Subcutaneous adipose tissue (tissue), 4 donors: ENCODE data around the gene NKX2-2. TPM values are rescaled to one million over a fixed set of nuclear protein-coding genes. Genes with fewer than 3 reads are reported as not detected.

ENCODE experiments used
- total RNA-seq, 4 donors: library from RNA; depleted of rRNA; stranded (reverse); fragments of >200 nt; gene quantifications; one replicate each; pipeline ENCODE4 v1.1.0, GENCODE V29; 2016
- TF ChIP-seq, protein P1 (sequence below): fragments of 450-650 bp; IDR thresholded peaks from one replicate; pipeline ENCODE4 v1.5.1; 2016; ENCODE audit warnings: low read depth, mild to moderate bottlenecking, control low read depth, antibody characterized with exemption, moderate library complexity

Gene NKX2-2
- total RNA-seq, 4 donors from 2014 or later = not detected

DNA sequence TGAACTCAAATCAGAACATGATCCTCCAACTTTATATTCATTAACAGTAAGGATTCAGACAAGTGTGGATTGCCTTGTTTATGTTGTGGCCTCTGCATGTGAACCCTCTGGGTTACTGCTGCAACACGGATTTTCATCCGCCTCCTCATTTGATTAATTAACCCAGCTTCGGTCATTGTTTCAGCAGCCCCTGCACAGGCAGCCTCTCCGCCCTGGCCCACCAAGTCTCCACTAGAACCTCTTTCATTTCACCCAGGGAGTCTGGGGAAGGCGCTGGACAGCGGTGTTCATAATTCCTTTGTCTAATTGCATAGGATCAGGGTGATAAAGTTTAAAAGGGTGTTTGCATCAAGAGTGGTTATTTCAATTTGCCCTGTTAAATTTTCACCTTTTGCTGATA is 15.7 kb downstream of the NKX2-2 start:
- TF ChIP-seq, protein P1, sequence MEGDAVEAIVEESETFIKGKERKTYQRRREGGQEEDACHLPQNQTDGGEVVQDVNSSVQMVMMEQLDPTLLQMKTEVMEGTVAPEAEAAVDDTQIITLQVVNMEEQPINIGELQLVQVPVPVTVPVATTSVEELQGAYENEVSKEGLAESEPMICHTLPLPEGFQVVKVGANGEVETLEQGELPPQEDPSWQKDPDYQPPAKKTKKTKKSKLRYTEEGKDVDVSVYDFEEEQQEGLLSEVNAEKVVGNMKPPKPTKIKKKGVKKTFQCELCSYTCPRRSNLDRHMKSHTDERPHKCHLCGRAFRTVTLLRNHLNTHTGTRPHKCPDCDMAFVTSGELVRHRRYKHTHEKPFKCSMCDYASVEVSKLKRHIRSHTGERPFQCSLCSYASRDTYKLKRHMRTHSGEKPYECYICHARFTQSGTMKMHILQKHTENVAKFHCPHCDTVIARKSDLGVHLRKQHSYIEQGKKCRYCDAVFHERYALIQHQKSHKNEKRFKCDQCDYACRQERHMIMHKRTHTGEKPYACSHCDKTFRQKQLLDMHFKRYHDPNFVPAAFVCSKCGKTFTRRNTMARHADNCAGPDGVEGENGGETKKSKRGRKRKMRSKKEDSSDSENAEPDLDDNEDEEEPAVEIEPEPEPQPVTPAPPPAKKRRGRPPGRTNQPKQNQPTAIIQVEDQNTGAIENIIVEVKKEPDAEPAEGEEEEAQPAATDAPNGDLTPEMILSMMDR = no peak

DNA sequence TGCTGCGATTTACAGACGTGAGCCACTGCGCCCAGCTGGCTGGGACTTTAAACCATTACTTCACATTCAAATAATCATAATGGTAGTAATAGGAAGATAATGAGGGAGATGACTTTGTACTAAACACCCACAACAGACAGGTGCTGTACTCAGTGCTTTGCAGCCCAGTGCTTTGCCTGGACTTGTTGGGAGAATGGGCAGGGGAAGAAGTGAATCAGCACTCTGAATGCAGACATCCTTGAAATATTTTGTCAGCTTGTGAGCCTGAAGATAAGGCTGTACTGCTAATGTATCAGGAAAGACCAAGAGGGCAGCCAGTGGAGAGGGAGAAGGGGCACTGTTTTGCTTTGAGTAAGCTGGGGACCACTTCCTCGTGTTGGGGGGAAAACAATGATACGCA is 17.4 kb downstream of the NKX2-2 start:
- TF ChIP-seq, protein P1 = no peak

DNA sequence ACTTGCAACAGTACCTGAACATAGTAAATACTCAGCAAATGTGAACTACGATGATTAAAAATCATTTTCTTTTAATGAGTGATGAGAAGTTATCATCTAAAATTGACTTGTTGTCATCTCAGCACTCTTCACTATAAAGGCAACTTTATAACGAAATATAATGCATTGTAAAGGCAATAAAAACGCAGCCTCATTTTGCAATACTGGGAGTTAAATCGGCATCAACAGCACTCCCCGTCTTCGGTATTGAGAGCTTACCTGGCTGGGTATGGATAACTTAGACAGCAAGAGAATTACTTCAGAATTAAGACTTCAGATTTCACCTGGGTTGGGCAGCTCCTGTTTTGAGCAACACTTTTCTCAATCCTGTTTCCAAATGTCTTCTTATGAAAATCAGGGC is 20.8 kb downstream of the NKX2-2 start:
- TF ChIP-seq, protein P1 = no peak

DNA sequence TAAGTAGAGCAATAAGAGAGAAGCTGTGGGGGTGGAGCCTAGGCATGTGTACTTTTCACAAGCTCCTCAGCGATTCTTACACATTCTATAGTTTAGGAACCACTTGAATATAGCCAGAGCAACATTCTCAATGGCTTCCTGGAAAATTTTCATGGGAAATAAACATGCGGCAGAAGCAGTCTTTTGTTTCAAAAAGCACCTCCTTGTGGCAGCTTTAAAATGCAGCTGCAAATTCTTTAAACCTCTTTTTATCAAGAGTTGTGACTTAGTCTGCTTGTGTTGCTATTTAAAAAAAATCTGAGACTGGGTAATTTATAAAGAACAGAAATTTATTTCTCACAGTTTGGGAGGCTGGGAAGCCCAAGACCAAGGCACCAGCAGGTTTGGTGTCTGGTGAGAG is 23.8 kb downstream of the NKX2-2 start:
- TF ChIP-seq, protein P1 = no peak

DNA sequence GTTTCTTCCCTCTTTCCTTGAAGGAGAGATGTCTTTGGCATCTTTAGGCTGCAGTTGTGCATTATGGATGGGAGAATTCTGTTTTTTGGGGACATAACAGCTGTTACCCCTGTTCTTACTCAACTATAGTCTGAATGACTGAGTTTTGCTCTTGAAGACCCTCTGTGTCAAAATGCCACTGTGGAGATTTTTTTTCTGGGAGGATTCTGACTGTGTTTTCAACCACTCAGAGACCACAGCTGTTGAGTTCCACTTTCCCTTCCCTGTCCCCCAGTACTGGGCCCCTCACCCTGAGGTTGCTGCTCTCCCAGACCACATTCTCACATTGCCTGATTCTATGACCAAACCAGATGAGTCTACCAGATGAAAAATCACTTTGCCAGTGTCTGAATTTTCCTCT is 48.1 kb downstream of the NKX2-2 start:
- TF ChIP-seq, protein P1 = no peak

DNA sequence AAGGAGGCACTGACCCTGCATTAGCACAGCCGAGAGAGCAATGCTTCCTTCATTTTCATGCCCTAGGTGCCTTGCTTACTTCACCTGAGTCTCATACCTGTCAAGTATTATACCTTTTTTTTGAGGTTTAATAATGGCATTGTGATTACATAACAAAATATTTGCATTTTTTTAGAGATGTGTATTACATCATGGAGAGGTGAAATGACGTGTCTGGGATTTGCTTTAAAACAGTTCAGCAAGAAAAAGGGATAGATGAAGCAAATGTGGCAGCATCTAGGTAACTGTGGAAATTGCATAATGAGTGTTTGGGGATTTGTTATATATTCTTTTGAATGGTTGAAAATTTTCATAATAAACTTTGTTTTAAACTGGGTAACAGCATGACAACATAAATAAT is 48.9 kb downstream of the NKX2-2 start:
- TF ChIP-seq, protein P1 = no peak

Other genes with a start within 250 kb of the NKX2-2 start
- gene XRN2, start 210.7 kb downstream of the NKX2-2 start, total RNA-seq = 10 to 100 TPM; 56.7 to 81.4 (median 73.0) TPM
- gene NKX2-4, start 116.5 kb downstream of the NKX2-2 start, total RNA-seq = not detected
- gene PAX1, start 191.6 kb upstream of the NKX2-2 start, total RNA-seq = under 1 TPM in 1 of 4 donors, not detected in 3; 0.17 TPM